HEK293 (cell line): ENCODE data around the gene PCNX4.

Experiments
- ELK4 ChIP-seq: IDR thresholded peaks from 2 replicates; pipeline ENCODE4 v1.6.1; 2011; ENCODE audit warnings: mild to moderate bottlenecking, low read depth, low read length, borderline replicate concordance
- IKZF3 ChIP-seq: fragments of 450-650 bp; IDR thresholded peaks from 2 replicates; pipeline ENCODE4 v1.5.0; 2018; ENCODE audit warnings: missing biosample characterization, mild to moderate bottlenecking, missing genetic modification characterization, moderate library complexity
- OSR2 ChIP-seq: fragments of 450-650 bp; formaldehyde crosslinking; IDR thresholded peaks from 2 replicates; pipeline ENCODE4 v1.5.1; 2016; ENCODE audit warnings: missing biosample characterization, missing genetic modification characterization
- SCRT1 ChIP-seq: fragments of 450-650 bp; formaldehyde crosslinking; IDR thresholded peaks from 2 replicates; pipeline ENCODE4 v1.5.1; 2016; ENCODE audit warnings: missing biosample characterization, missing genetic modification characterization, borderline replicate concordance
- SETDB1 ChIP-seq: IDR thresholded peaks from one replicate; pipeline ENCODE4 v1.6.1; 2017; ENCODE audit warnings: mild to moderate bottlenecking, low read length, moderate library complexity, mixed read lengths; ENCODE audit not compliant: insufficient read length
- TRIM28 ChIP-seq: IDR thresholded peaks from 2 replicates; pipeline ENCODE4 v1.6.1; 2011; ENCODE audit warnings: low read length, control low read depth, borderline replicate concordance
- YY2 ChIP-seq: fragments of 450-650 bp; formaldehyde crosslinking; IDR thresholded peaks from 2 replicates; pipeline ENCODE4 v1.5.1; 2016; ENCODE audit warnings: missing biosample characterization, missing genetic modification characterization
- ZBTB1 ChIP-seq: fragments of 450-650 bp; formaldehyde crosslinking; IDR thresholded peaks from 2 replicates; pipeline ENCODE4 v1.5.1; 2016; ENCODE audit warnings: missing biosample characterization, missing genetic modification characterization
- ZBTB48 ChIP-seq: fragments of 450-650 bp; formaldehyde crosslinking; IDR thresholded peaks from 2 replicates; pipeline ENCODE4 v1.5.1; 2016; ENCODE audit warnings: missing biosample characterization, missing genetic modification characterization
- ZBTB7A ChIP-seq: fragments of 450-650 bp; formaldehyde crosslinking; IDR thresholded peaks from 2 replicates; pipeline ENCODE4 v1.5.1; 2016; ENCODE audit warnings: low read depth, missing biosample characterization, missing genetic modification characterization
- ZFP3 ChIP-seq: fragments of 450-650 bp; formaldehyde crosslinking; IDR thresholded peaks from 2 replicates; pipeline ENCODE4 v1.5.1; 2016; ENCODE audit warnings: low read depth, missing biosample characterization, missing genetic modification characterization
- ZFP37 ChIP-seq: fragments of 450-650 bp; formaldehyde crosslinking; IDR thresholded peaks from 2 replicates; pipeline ENCODE4 v1.5.1; 2016; ENCODE audit warnings: missing biosample characterization, missing genetic modification characterization
- ZFP41 ChIP-seq: fragments of 450-650 bp; formaldehyde crosslinking; IDR thresholded peaks from 2 replicates; pipeline ENCODE4 v1.5.1; 2016; ENCODE audit warnings: missing biosample characterization, missing genetic modification characterization, borderline replicate concordance
- ZNF16 ChIP-seq: fragments of 450-650 bp; formaldehyde crosslinking; IDR thresholded peaks from 2 replicates; pipeline ENCODE4 v1.5.1; 2016; ENCODE audit warnings: low read depth, missing biosample characterization, missing genetic modification characterization
- ZNF169 ChIP-seq: fragments of 450-650 bp; formaldehyde crosslinking; IDR thresholded peaks from 2 replicates; pipeline ENCODE4 v1.5.1; 2016; ENCODE audit warnings: missing biosample characterization, missing genetic modification characterization
- ZNF174 ChIP-seq: fragments of 450-650 bp; formaldehyde crosslinking; IDR thresholded peaks from 2 replicates; pipeline ENCODE4 v1.5.0; 2017; ENCODE audit warnings: missing biosample characterization, mild to moderate bottlenecking, missing genetic modification characterization
- ZNF2 ChIP-seq: fragments of 450-650 bp; formaldehyde crosslinking; IDR thresholded peaks from 2 replicates; pipeline ENCODE4 v1.5.1; 2016; ENCODE audit warnings: missing biosample characterization, missing genetic modification characterization
- ZNF223 ChIP-seq: fragments of 450-650 bp; formaldehyde crosslinking; IDR thresholded peaks from 2 replicates; pipeline ENCODE4 v1.5.1; 2016; ENCODE audit warnings: missing biosample characterization, missing genetic modification characterization
- ZNF239 ChIP-seq: fragments of 450-650 bp; formaldehyde crosslinking; IDR thresholded peaks from 2 replicates; pipeline ENCODE4 v1.5.1; 2016; ENCODE audit warnings: missing biosample characterization, missing genetic modification characterization
- ZNF292 ChIP-seq: fragments of 450-650 bp; formaldehyde crosslinking; IDR thresholded peaks from 2 replicates; pipeline ENCODE4 v1.5.1; 2016; ENCODE audit warnings: low read depth, missing biosample characterization, missing genetic modification characterization, borderline replicate concordance
- ZNF311 ChIP-seq: fragments of 450-650 bp; formaldehyde crosslinking; IDR thresholded peaks from 2 replicates; pipeline ENCODE4 v1.5.1; 2017; ENCODE audit warnings: missing biosample characterization, missing genetic modification characterization, borderline replicate concordance
- ZNF354C ChIP-seq: fragments of 450-650 bp; formaldehyde crosslinking; IDR thresholded peaks from 2 replicates; pipeline ENCODE4 v1.5.1; 2016; ENCODE audit warnings: missing biosample characterization, missing genetic modification characterization, low read depth, borderline replicate concordance
- ZNF391 ChIP-seq: fragments of 450-650 bp; formaldehyde crosslinking; IDR thresholded peaks from 2 replicates; pipeline ENCODE4 v1.5.1; 2016; ENCODE audit warnings: low read depth, missing biosample characterization, missing genetic modification characterization, borderline replicate concordance
- ZNF501 ChIP-seq: fragments of 450-650 bp; formaldehyde crosslinking; IDR thresholded peaks from 2 replicates; pipeline ENCODE4 v1.5.1; 2016; ENCODE audit warnings: missing biosample characterization, missing genetic modification characterization
- ZNF544 ChIP-seq: fragments of 450-650 bp; formaldehyde crosslinking; IDR thresholded peaks from 2 replicates; pipeline ENCODE4 v1.5.0; 2017; ENCODE audit warnings: missing biosample characterization, missing genetic modification characterization
- ZNF624 ChIP-seq: fragments of 450-650 bp; formaldehyde crosslinking; IDR thresholded peaks from 2 replicates; pipeline ENCODE4 v1.5.1; 2017; ENCODE audit warnings: missing biosample characterization, missing genetic modification characterization
- ZNF776 ChIP-seq: fragments of 450-650 bp; formaldehyde crosslinking; IDR thresholded peaks from 2 replicates; pipeline ENCODE4 v1.5.0; 2017; ENCODE audit warnings: missing biosample characterization, missing genetic modification characterization, borderline replicate concordance
- ZNF791 ChIP-seq: fragments of 450-650 bp; formaldehyde crosslinking; IDR thresholded peaks from 2 replicates; pipeline ENCODE4 v1.5.1; 2016; ENCODE audit warnings: missing biosample characterization, missing genetic modification characterization
- ZNF837 ChIP-seq: fragments of 450-650 bp; formaldehyde crosslinking; IDR thresholded peaks from 2 replicates; pipeline ENCODE4 v1.5.1; 2016; ENCODE audit warnings: missing biosample characterization, missing genetic modification characterization
- ZSCAN4 ChIP-seq: fragments of 450-650 bp; formaldehyde crosslinking; IDR thresholded peaks from 2 replicates; pipeline ENCODE4 v1.5.1; 2017; ENCODE audit warnings: missing biosample characterization, missing genetic modification characterization
- TF ChIP-seq, protein P1 (sequence below): fragments of 450-650 bp; formaldehyde crosslinking; IDR thresholded peaks from 2 replicates; pipeline ENCODE4 v1.5.1; 2016; ENCODE audit warnings: missing biosample characterization, missing genetic modification characterization
- TF ChIP-seq, protein P2 (sequence below): fragments of 450-650 bp; formaldehyde crosslinking; IDR thresholded peaks from 2 replicates; pipeline ENCODE4 v1.5.0; 2017; ENCODE audit warnings: missing biosample characterization, missing genetic modification characterization, borderline replicate concordance
- TF ChIP-seq, protein P3 (sequence below): fragments of 450-650 bp; formaldehyde crosslinking; IDR thresholded peaks from 2 replicates; pipeline ENCODE4 v1.5.1; 2016; ENCODE audit warnings: missing biosample characterization, missing genetic modification characterization, low read depth

Gene PCNX4

GRCh38 chr14:60091550-60092525, at the start of gene PCNX4 (continued):
- no peak for TF ChIP-seq ELK4
- TF ChIP-seq ZNF501, result peak; percentile 95
- TF ChIP-seq SCRT1, result no peak
- no peak for TF ChIP-seq ZNF837 (tag by site-specific recombination)
- no peak for TF ChIP-seq ZNF791
- 0 out of 2 replicates have a peak, but pooled peaks have one; percentile 42 for TF ChIP-seq YY2 (tag by site-specific recombination)
- TF ChIP-seq ZNF2, result 0 out of 2 replicates have a peak, but pooled peaks have one; percentile 62
- no peak for TF ChIP-seq ZNF311 (tag by site-specific recombination)
- no peak for TF ChIP-seq ZFP3
- no peak for TF ChIP-seq ZNF169 (tag by site-specific recombination)
- no peak for TF ChIP-seq ZBTB1
- TF ChIP-seq ZNF292 (tag by site-specific recombination), result no peak
- TF ChIP-seq, protein P1, sequence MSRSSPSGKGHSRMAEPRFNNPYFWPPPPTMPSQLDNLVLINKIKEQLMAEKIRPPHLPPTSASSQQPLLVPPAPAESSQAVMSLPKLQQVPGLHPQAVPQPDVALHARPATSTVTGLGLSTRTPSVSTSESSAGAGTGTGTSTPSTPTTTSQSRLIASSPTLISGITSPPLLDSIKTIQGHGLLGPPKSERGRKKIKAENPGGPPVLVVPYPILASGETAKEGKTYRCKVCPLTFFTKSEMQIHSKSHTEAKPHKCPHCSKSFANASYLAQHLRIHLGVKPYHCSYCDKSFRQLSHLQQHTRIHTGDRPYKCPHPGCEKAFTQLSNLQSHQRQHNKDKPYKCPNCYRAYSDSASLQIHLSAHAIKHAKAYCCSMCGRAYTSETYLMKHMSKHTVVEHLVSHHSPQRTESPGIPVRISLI (tag by site-specific recombination), result no peak
- TF ChIP-seq SETDB1, result peak; percentile 36
- TF ChIP-seq, protein P2, sequence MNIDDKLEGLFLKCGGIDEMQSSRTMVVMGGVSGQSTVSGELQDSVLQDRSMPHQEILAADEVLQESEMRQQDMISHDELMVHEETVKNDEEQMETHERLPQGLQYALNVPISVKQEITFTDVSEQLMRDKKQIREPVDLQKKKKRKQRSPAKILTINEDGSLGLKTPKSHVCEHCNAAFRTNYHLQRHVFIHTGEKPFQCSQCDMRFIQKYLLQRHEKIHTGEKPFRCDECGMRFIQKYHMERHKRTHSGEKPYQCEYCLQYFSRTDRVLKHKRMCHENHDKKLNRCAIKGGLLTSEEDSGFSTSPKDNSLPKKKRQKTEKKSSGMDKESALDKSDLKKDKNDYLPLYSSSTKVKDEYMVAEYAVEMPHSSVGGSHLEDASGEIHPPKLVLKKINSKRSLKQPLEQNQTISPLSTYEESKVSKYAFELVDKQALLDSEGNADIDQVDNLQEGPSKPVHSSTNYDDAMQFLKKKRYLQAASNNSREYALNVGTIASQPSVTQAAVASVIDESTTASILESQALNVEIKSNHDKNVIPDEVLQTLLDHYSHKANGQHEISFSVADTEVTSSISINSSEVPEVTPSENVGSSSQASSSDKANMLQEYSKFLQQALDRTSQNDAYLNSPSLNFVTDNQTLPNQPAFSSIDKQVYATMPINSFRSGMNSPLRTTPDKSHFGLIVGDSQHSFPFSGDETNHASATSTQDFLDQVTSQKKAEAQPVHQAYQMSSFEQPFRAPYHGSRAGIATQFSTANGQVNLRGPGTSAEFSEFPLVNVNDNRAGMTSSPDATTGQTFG, result no peak
- TF ChIP-seq ZNF223 (tag by site-specific recombination), result no peak
- no peak for TF ChIP-seq ZNF174 (tag by site-specific recombination)
- 0 out of 2 replicates have a peak, but pooled peaks have one; percentile 9 for TF ChIP-seq ZNF391 (tag by site-specific recombination)
- TF ChIP-seq ZNF239 (tag by site-specific recombination), result no peak
- no peak for TF ChIP-seq OSR2
- TF ChIP-seq ZNF16 (tag by site-specific recombination), result no peak
- no peak for TF ChIP-seq ZNF776
- TF ChIP-seq, protein P3, sequence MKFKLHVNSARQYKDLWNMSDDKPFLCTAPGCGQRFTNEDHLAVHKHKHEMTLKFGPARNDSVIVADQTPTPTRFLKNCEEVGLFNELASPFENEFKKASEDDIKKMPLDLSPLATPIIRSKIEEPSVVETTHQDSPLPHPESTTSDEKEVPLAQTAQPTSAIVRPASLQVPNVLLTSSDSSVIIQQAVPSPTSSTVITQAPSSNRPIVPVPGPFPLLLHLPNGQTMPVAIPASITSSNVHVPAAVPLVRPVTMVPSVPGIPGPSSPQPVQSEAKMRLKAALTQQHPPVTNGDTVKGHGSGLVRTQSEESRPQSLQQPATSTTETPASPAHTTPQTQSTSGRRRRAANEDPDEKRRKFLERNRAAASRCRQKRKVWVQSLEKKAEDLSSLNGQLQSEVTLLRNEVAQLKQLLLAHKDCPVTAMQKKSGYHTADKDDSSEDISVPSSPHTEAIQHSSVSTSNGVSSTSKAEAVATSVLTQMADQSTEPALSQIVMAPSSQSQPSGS, result no peak
- TF ChIP-seq ZBTB7A (tag by site-specific recombination), result no peak
- TF ChIP-seq ZSCAN4 (tag by site-specific recombination), result no peak
- no peak for TF ChIP-seq ZNF544 (tag by site-specific recombination)
- no peak for TF ChIP-seq IKZF3
- TF ChIP-seq ZFP41 (tag by site-specific recombination), result no peak
- peak; percentile 79; the same call in 1 of the 2 replicates for TF ChIP-seq ZBTB48
- TF ChIP-seq ZNF624 (tag by site-specific recombination), result no peak
- no peak for TF ChIP-seq ZFP37 (tag by site-specific recombination)
- TF ChIP-seq ZNF354C (tag by site-specific recombination), result no peak
- 0 out of 2 replicates have a peak, but pooled peaks have one; percentile 14 for TF ChIP-seq TRIM28
